PC-9 (cell line): ENCODE measurements around the gene SEMA3B. TPM values are rescaled to one million over a fixed set of nuclear protein-coding genes. Genes with fewer than 3 reads are reported as not detected.

Experiments
- BruUV-seq: library from RNA; stranded (reverse); fragments of 400-500 nt; replicated peaks from 2 replicates; lab custom pipeline; 2021; lab: Mats Ljungman, UMichigan
- CTCF ChIA-PET: fragments of 300-600 bp; sonication (Branson Sonifier 250); formaldehyde crosslinking; loops from one replicate; lab custom pipeline; 2022; ENCODE audit warnings: antibody characterized with exemption; lab: Charles Lee
- POLR2A ChIA-PET: fragments of 300-600 bp; sonication (Branson Sonifier 250); formaldehyde crosslinking; loops from one replicate; lab custom pipeline; 2022; ENCODE audit warnings: antibody characterized with exemption; ENCODE audit not compliant: unreplicated experiment; lab: Charles Lee
- DNase-seq, 2 experiments: peaks; one replicate each; pipeline versions ENCODE4 v3.0.0 to v3.0.0-alpha.2; 2015 to 2022; ENCODE audit warnings: mixed read lengths in 1 of 2
- H2AFZ ChIP-seq: fragments of 200-600 bp; sonication (generic); 2 replicates; pipeline ENCODE4 v1.8.1; 2017; ENCODE audit warnings: antibody characterized with exemption
- H3F3A ChIP-seq: fragments of 200-600 bp; sonication (generic); 2 replicates; pipeline ENCODE4 v1.8.1; 2017; ENCODE audit warnings: antibody characterized with exemption, mild to moderate bottlenecking, low read depth; ENCODE audit not compliant: insufficient read depth
- H3K27ac ChIP-seq: fragments of 200-600 bp; sonication (generic); 2 replicates; pipeline ENCODE4 v1.6.1; 2016; ENCODE audit warnings: mixed run types
- H3K27me3 ChIP-seq: fragments of 200-600 bp; sonication (generic); 2 replicates; pipeline ENCODE4 v1.6.1; 2016; ENCODE audit warnings: low read depth, mixed run types; ENCODE audit not compliant: insufficient read depth
- H3K36me3 ChIP-seq: fragments of 200-600 bp; sonication (generic); 2 replicates; pipeline ENCODE4 v1.6.1; 2016; ENCODE audit warnings: low read depth, mixed run types
- H3K4me1 ChIP-seq: fragments of 200-600 bp; sonication (generic); replicated peaks from 2 replicates; pipeline ENCODE4 v1.6.1; 2016; ENCODE audit warnings: mixed run types; ENCODE audit not compliant: insufficient read depth
- H3K4me2 ChIP-seq: fragments of 200-600 bp; sonication (generic); 2 replicates; pipeline ENCODE4 v1.6.1; 2017; ENCODE audit warnings: mixed run types
- H3K4me3 ChIP-seq: fragments of 200-600 bp; sonication (generic); 2 replicates; pipeline ENCODE4 v1.6.1; 2016; ENCODE audit warnings: mixed run types
- H3K79me2 ChIP-seq: fragments of 200-600 bp; sonication (generic); 2 replicates; pipeline ENCODE4 v1.6.1; 2017; ENCODE audit warnings: low read depth, mixed run types
- H3K9me2 ChIP-seq: fragments of 200-600 bp; sonication (generic); 2 replicates; pipeline ENCODE4 v1.8.1; 2017; ENCODE audit warnings: mild to moderate bottlenecking; ENCODE audit not compliant: insufficient read depth
- H3K9me3 ChIP-seq: fragments of 200-600 bp; sonication (generic); 2 replicates; pipeline ENCODE4 v1.8.1; 2016; ENCODE audit warnings: low read depth; ENCODE audit not compliant: insufficient read depth
- H4K20me1 ChIP-seq: fragments of 200-600 bp; sonication (generic); 2 replicates; pipeline ENCODE4 v1.8.1; 2017; ENCODE audit not compliant: insufficient read depth
- EZH2 ChIP-seq: fragments of 200-600 bp; sonication (generic); IDR thresholded peaks from 2 replicates; pipeline ENCODE4 v1.8.0; 2017; ENCODE audit warnings: antibody characterized with exemption, low read depth
- intact Hi-C: fragments of 100-400 bp; cut with micrococcal nuclease; formaldehyde crosslinking; loops from one replicate; pipeline ENCODE4 v1.10.0; 2022; ENCODE audit not compliant: unreplicated experiment
- total RNA-seq: library from RNA; stranded (reverse); gene quantifications from 2 replicates; pipeline ENCODE4 v1.2.3, GENCODE V29; 2021
- TF ChIP-seq, protein P1 (sequence below): fragments of 200-600 bp; sonication (generic); conservative IDR thresholded peaks from 2 replicates; pipeline ENCODE4 v1.6.1; 2017; ENCODE audit warnings: mixed run types, antibody characterized with exemption, mild to moderate bottlenecking, moderate library complexity

SEMA3B gene
- total RNA-seq, 1 experiment from 2014 or later: 52.4 TPM

DNA sequence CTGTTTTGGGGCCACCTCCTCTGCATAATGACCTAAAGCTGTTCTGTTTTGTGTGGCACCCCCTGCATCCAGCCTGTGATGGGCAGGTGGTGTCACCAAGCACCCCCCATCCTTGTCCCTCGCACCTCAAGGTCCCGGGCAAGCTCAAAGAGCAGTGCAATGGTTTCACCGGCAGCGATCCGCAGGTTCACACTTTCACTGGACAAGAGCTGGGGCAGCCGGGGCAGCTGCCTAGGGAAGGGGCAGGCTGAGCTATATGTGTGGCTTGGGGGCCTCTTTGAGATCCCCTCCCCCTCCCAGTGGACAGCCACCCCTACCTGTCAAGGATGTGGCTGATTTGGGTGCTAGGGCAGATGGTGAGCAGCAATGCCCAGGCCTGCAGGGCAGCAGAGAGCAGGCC lies 20.2 kb downstream of the SEMA3B start:
- Histone ChIP-seq H3K9me3 (no peaks in the 10 kb centered on the region), H3F3A (peaks cover 11% of the 10 kb centered on the region; the same call in 1 of the 2 replicates), H3K4me1 (peaks cover 13% of the 10 kb centered on the region), H3K9me2 (no peaks in the 10 kb centered on the region), H3K4me3 (no peak overlapping the region), H2AFZ (no peak overlapping the region), H4K20me1 (no peaks in the 10 kb centered on the region), H3K79me2 (peaks cover 25% of the 10 kb centered on the region), H3K36me3 (no peaks in the 10 kb centered on the region), H3K4me2 (no peak overlapping the region), H3K27me3 (no peaks in the 10 kb centered on the region), H3K27ac (no peak overlapping the region)
- intact Hi-C loops: no loop called here
- BruUV-seq: no TSS peak
- DNase-seq: no peak
- no peak for TF ChIP-seq EZH2
- TF ChIP-seq, protein P1, sequence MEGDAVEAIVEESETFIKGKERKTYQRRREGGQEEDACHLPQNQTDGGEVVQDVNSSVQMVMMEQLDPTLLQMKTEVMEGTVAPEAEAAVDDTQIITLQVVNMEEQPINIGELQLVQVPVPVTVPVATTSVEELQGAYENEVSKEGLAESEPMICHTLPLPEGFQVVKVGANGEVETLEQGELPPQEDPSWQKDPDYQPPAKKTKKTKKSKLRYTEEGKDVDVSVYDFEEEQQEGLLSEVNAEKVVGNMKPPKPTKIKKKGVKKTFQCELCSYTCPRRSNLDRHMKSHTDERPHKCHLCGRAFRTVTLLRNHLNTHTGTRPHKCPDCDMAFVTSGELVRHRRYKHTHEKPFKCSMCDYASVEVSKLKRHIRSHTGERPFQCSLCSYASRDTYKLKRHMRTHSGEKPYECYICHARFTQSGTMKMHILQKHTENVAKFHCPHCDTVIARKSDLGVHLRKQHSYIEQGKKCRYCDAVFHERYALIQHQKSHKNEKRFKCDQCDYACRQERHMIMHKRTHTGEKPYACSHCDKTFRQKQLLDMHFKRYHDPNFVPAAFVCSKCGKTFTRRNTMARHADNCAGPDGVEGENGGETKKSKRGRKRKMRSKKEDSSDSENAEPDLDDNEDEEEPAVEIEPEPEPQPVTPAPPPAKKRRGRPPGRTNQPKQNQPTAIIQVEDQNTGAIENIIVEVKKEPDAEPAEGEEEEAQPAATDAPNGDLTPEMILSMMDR: no peak
- ChIA-PET CTCF (interaction anchor here (1.0 kb wide), 1 partner anchor 35 kb away, joined by 3 read pairs; no protein-coding TSS in a partner anchor), POLR2A (no interaction called here)

DNA sequence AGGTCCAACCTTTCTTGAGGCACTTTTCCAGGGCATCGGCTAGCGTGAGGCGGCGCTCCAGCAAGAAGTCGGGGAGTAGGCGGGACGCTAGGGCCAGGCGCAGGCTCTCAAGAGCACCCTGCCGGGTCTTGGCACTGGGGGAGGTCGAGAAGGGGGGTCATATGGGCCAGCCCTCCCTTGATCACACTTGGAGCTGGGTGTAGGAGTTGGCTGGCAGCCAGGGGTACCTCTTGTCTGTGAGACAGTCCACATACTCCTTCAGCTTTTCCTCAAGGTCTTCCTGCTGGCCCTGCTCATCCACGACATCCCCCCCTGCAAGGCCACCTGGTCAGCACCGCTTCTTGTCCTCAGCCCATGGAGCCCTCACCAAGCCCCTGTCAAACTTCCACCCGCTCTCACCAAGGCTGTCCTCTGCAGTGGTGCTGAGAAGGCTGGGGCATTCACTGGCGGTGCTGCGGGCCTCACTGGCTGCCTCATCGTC lies 21.3 kb downstream of the SEMA3B start:
- peaks cover 25% of the 10 kb centered on the region for H3K79me2 ChIP-seq
- BruUV-seq: no TSS peak
- peak overlapping the region; percentile 88; the same call in 1 of the 2 replicates for H3K4me2 ChIP-seq
- TF ChIP-seq, protein P1: no peak
- TF ChIP-seq EZH2: no peak
- ChIA-PET POLR2A (no interaction called here), CTCF (no interaction called here)
- peaks cover 11% of the 10 kb centered on the region; the same call in 1 of the 2 replicates for H3F3A ChIP-seq
- no peak overlapping the region for H3K4me3 ChIP-seq
- H4K20me1 ChIP-seq: no peaks in the 10 kb centered on the region
- no peaks in the 10 kb centered on the region for H3K9me2 ChIP-seq
- peaks cover 13% of the 10 kb centered on the region for H3K4me1 ChIP-seq
- intact Hi-C loops: no loop called here
- no peak overlapping the region for H2AFZ ChIP-seq
- no peaks in the 10 kb centered on the region for H3K9me3 ChIP-seq
- DNase-seq: no peak
- no peak overlapping the region for H3K27ac ChIP-seq
- no peaks in the 10 kb centered on the region for H3K27me3 ChIP-seq
- H3K36me3 ChIP-seq: no peaks in the 10 kb centered on the region

GRCh38 chr3:50292159-50293078 lies 23.5 kb downstream of the SEMA3B start, which contains the start of gene IFRD2:
IFRD2 (minus strand) TSS chr3:50292429; CDS start chr3:50292274, 155 bp downstream.
- peak within 1 kb of the TSS; percentile 77 for H2AFZ ChIP-seq
- H3K27ac ChIP-seq: peak within 1 kb of the TSS; percentile 74
- H3K4me2 ChIP-seq: peak within 1 kb of the TSS; percentile 88
- ChIA-PET CTCF (interaction anchor here (0.6 to 0.9 kb wide), 2 partner anchors 28 to 29 kb away, joined by 3 to 10 read pairs; no protein-coding TSS in a partner anchor), POLR2A (interaction anchor here (0.5 to 1.2 kb wide), 4 partner anchors 24 to 57 kb away, joined by 5 to 9 read pairs (median 8); partner anchors contain the start of gene GNAI2)
- H3K9me3 ChIP-seq: no peaks in the 10 kb centered on the region
- BruUV-seq: TSS peak; percentile 93
- intact Hi-C loops: loop anchor here (1.0 kb wide), 1 partner anchor 29 kb away; no protein-coding TSS in a partner anchor
- no peaks in the 10 kb centered on the region for H4K20me1 ChIP-seq
- peak; percentile 90 to 95 for DNase-seq
- peaks cover 13% of the 10 kb centered on the region for H3K4me1 ChIP-seq
- no peaks in the 10 kb centered on the region for H3K27me3 ChIP-seq
- H3K79me2 ChIP-seq: peaks cover 25% of the 10 kb centered on the region
- H3K36me3 ChIP-seq: no peaks in the 10 kb centered on the region
- H3K4me3 ChIP-seq: peak within 1 kb of the TSS; percentile 79
- H3F3A ChIP-seq: no peaks in the 10 kb centered on the region
- H3K9me2 ChIP-seq: no peaks in the 10 kb centered on the region
- no peak for TF ChIP-seq EZH2
- TF ChIP-seq, protein P1: no peak
